ENCODE data around the gene GPR37L1.

Gene GPR37L1, protein sequence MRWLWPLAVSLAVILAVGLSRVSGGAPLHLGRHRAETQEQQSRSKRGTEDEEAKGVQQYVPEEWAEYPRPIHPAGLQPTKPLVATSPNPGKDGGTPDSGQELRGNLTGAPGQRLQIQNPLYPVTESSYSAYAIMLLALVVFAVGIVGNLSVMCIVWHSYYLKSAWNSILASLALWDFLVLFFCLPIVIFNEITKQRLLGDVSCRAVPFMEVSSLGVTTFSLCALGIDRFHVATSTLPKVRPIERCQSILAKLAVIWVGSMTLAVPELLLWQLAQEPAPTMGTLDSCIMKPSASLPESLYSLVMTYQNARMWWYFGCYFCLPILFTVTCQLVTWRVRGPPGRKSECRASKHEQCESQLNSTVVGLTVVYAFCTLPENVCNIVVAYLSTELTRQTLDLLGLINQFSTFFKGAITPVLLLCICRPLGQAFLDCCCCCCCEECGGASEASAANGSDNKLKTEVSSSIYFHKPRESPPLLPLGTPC

DNA sequence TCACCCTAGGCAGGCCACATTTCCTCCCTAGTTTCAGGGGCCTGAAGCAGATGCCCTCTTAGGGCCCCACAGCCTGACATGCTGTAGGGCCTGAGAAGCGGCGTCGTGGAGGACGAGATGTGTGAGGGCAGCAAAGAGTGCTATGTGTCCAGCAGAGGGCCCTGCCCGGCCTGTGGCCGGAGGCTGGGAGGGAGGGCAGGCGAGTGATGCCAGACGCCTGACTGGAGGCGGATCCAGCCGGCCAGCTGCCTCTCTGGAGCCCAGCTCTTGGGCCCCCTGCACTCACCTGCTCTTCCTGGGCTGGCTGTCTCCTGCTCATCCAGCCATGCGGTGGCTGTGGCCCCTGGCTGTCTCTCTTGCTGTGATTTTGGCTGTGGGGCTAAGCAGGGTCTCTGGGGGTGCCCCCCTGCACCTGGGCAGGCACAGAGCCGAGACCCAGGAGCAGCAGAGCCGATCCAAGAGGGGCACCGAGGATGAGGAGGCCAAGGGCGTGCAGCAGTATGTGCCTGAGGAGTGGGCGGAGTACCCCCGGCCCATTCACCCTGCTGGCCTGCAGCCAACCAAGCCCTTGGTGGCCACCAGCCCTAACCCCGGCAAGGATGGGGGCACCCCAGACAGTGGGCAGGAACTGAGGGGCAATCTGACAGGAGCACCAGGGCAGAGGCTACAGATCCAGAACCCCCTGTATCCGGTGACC is at the start of gene GPR37L1:
TSS of gene GPR37L1 (plus strand) at position 279 of the 697 bp plus-strand sequence. CDS start at position 326, 47 bp downstream.
- no peak within 1 kb of the TSS for H3K9ac ChIP-seq (ENCODE audit: low read length)
- no peaks in the 10 kb centered on the region for H3K9me3 ChIP-seq (ENCODE audit: control insufficient read depth, low read length)
- no peaks in the 10 kb centered on the region for H3K36me3 ChIP-seq (ENCODE audit: control insufficient read depth, insufficient read depth, low read length, severe bottlenecking)
- no peak within 1 kb of the TSS for H3K4me3 ChIP-seq (ENCODE audit: low read length)
- DNase-seq (ENCODE audit: low read depth): peak; percentile 51
- H3K4me1 ChIP-seq (ENCODE audit: control insufficient read depth, insufficient read depth, low read length): no peaks in the 10 kb centered on the region
- peaks cover 8% of the 10 kb centered on the region for H3K27me3 ChIP-seq (replicated peaks; ENCODE audit: control insufficient read depth, insufficient read depth, low read length)

DNA sequence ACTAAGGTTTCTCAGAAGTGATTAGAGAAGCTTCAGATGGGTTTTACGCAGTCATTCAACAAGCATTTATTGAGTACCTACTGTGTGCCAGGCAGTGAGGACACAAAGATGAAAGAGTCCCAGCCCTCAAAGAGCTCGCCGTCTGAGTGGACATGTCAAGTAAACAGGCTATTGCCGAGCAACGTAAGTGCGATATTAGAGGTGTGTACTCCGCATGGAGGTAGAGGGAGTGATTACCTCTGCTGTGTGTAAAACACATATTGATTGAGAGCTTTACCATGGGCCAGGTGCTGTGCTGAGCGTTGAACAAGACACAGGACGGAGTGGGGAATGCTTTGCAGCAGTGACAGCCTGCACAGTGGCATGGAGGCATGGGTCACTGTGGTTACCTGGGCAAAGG is 49.5 kb upstream of the GPR37L1 start:
- H3K4me1 ChIP-seq (ENCODE audit: control insufficient read depth, insufficient read depth, low read length): no peaks in the 10 kb centered on the region

DNA sequence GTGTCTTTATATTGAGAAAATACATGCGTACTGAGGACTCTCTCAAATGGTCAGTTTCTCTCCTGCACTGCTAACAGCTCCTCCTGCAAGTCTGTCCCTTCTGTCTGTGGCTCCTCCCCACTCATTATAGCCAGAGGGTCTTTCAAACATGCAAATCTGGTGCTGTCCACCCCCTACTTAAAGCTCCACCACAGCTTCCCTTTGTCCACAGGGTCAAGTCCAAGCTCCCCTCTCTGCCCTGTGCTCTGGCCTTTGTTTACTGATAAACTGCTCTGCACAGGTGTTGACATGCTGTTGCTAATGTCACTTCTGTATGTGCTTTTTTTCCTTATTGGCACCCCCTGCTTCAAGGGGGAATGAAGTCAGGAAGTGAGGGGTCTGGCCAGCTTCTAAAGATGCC is 47.7 kb upstream of the GPR37L1 start:
- Histone ChIP-seq H3K4me3 (ENCODE audit: low read length) (no peak overlapping the region), H3K27me3 (replicated peaks; ENCODE audit: control insufficient read depth, insufficient read depth, low read length) (peaks cover 4% of the 10 kb centered on the region), H3K4me1 (ENCODE audit: control insufficient read depth, insufficient read depth, low read length) (no peaks in the 10 kb centered on the region), H3K9me3 (ENCODE audit: control insufficient read depth, low read length) (no peaks in the 10 kb centered on the region), H3K36me3 (ENCODE audit: control insufficient read depth, insufficient read depth, low read length, severe bottlenecking) (no peaks in the 10 kb centered on the region), H3K9ac (ENCODE audit: low read length) (no peak overlapping the region)
- DNase-seq (ENCODE audit: low read depth): no peak

More for the DNA sequence above, 49.5 kb upstream of the GPR37L1 start:
- Histone ChIP-seq H3K9me3 (ENCODE audit: control insufficient read depth, low read length) (no peaks in the 10 kb centered on the region), H3K4me3 (ENCODE audit: low read length) (no peak overlapping the region), H3K9ac (ENCODE audit: low read length) (no peak overlapping the region), H3K36me3 (ENCODE audit: control insufficient read depth, insufficient read depth, low read length, severe bottlenecking) (no peaks in the 10 kb centered on the region), H3K27me3 (replicated peaks; ENCODE audit: control insufficient read depth, insufficient read depth, low read length) (peaks cover 4% of the 10 kb centered on the region)
- DNase-seq (ENCODE audit: low read depth): no peak

DNA sequence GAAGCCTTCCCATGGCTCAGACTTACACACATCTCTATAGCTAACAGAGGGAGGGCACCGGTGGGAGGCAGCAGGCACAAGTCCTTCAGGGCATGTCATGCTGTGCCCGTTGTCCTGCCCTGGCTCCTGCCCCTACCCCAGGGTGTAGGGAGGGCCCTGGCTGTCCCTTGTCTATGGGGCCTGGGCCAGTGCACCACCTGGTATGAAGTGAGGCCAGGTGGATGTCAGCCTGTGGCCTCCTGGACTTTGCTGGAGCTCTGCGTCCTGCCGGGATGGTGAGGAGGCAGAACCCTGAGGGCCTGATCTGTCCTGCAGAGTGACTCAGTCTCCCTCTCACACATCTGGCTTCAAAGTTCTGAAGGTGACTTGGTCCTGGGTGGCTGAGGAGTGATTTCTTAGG is 47.3 kb upstream of the GPR37L1 start:
- Histone ChIP-seq H3K4me3 (ENCODE audit: low read length) (no peak overlapping the region), H3K4me1 (ENCODE audit: control insufficient read depth, insufficient read depth, low read length) (no peaks in the 10 kb centered on the region), H3K9ac (ENCODE audit: low read length) (no peak overlapping the region), H3K27me3 (replicated peaks; ENCODE audit: control insufficient read depth, insufficient read depth, low read length) (peaks cover 4% of the 10 kb centered on the region), H3K9me3 (ENCODE audit: control insufficient read depth, low read length) (no peaks in the 10 kb centered on the region), H3K36me3 (ENCODE audit: control insufficient read depth, insufficient read depth, low read length, severe bottlenecking) (no peaks in the 10 kb centered on the region)
- no peak for DNase-seq (ENCODE audit: low read depth)

DNA sequence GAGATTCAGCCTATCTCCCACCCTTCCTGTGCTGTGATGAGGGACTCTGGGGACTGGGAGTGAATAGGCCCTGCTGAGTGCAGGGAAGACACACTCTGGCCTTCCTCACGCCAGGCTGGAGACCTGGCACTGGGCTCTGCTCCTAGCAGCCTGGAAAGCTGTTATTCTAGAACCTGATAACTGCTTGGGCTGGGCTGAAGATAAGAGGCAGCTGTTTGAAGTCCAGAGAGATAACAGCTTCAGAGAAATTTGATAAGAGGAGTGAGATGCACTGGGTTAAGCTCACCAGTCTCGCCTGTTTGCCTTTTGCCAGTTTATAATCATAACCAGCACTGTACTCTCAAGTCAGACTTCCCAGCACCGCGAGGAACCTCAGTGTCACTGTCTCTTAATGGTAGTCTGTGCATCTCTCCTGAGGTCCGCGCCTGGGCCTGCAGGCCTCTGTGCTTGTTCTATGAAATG is 46.6 kb upstream of the GPR37L1 start:
- no peaks in the 10 kb centered on the region for H3K36me3 ChIP-seq (ENCODE audit: control insufficient read depth, insufficient read depth, low read length, severe bottlenecking)
- H3K4me1 ChIP-seq (ENCODE audit: control insufficient read depth, insufficient read depth, low read length): no peaks in the 10 kb centered on the region
- DNase-seq (ENCODE audit: low read depth): no peak
- no peak overlapping the region for H3K9ac ChIP-seq (ENCODE audit: low read length)
- no peaks in the 10 kb centered on the region for H3K27me3 ChIP-seq (replicated peaks; ENCODE audit: control insufficient read depth, insufficient read depth, low read length)
- H3K4me3 ChIP-seq (ENCODE audit: low read length): no peak overlapping the region
- H3K9me3 ChIP-seq (ENCODE audit: control insufficient read depth, low read length): no peaks in the 10 kb centered on the region

GRCh38 chr1:202078241-202078640 is 44.5 kb upstream of the GPR37L1 start:
- H3K9me3 ChIP-seq (ENCODE audit: control insufficient read depth, low read length): no peaks in the 10 kb centered on the region
- H3K36me3 ChIP-seq (ENCODE audit: control insufficient read depth, insufficient read depth, low read length, severe bottlenecking): no peaks in the 10 kb centered on the region
- no peak overlapping the region for H3K4me3 ChIP-seq (ENCODE audit: low read length)
- H3K4me1 ChIP-seq (ENCODE audit: control insufficient read depth, insufficient read depth, low read length): no peaks in the 10 kb centered on the region
- no peaks in the 10 kb centered on the region for H3K27me3 ChIP-seq (replicated peaks; ENCODE audit: control insufficient read depth, insufficient read depth, low read length)
- no peak for DNase-seq (ENCODE audit: low read depth)
- no peak overlapping the region for H3K9ac ChIP-seq (ENCODE audit: low read length)

DNA sequence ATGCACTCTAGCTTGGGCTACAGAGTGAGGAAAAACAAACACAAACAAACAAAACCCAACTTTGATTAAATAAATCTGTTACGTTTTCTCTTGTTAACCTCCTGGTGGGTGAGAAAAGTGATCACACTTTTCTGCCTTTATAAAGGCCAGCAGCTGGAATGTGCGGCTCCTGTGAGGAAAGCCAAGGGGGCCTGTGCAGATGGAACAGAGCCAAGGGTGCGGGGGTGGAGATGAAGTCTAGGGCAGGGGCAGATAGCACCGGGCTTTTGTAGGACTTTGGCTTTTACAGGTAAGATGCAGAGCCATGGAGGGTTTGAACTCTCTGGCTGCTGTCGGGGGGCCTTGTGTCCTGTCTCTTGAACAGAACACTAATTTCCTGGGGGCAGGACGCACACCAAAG is 40.7 kb upstream of the GPR37L1 start:
- no peaks in the 10 kb centered on the region for H3K9me3 ChIP-seq (ENCODE audit: control insufficient read depth, low read length)
- no peak overlapping the region for H3K4me3 ChIP-seq (ENCODE audit: low read length)
- no peak overlapping the region for H3K9ac ChIP-seq (ENCODE audit: low read length)
- no peak for DNase-seq (ENCODE audit: low read depth)
- peaks cover 7% of the 10 kb centered on the region for H3K27me3 ChIP-seq (replicated peaks; ENCODE audit: control insufficient read depth, insufficient read depth, low read length)
- peaks cover 6% of the 10 kb centered on the region for H3K4me1 ChIP-seq (ENCODE audit: control insufficient read depth, insufficient read depth, low read length)
- H3K36me3 ChIP-seq (ENCODE audit: control insufficient read depth, insufficient read depth, low read length, severe bottlenecking): no peaks in the 10 kb centered on the region

DNA sequence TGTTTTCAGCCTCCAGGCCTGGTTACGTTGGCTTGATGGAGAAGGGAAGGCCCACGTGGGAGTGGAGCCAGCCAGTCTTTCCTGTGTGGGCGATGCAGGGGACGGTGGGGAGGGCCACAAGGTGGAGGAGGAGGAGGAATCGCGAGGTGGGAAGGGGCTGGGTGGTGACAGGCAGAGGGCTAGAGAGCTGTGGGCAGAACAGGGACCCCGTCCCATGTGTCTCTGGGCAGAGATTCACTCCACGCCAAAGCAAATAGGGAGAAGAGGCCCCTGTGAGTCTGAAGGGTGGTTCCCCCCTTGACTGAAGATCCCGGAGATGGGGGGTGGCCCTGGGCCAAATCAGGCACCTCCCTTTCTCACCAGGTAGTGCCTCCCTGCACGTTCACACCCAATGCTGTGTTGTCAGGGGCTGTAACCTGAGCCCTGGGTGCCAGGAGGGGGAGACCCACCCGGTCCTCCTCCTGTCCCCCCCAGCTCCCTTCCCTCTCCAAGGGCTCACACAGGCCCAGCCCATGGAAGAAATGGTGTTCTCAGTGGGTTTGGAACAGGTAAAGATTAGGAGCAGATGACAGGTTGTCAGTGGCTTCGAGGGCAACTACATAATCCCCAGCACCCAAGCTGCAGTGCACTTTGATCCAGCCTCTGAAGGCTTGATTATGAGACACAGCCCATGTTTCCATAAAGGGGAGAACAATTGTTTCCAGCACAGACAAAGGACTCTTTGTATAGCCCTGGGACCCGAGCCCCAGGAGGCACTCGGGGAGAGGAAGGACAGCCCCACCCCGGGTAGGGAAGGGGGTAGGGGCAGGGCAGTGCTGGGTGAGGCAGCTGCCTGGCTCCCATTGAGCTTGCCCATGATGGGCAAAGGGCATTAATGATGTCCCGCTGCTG is 37.7 kb upstream of the GPR37L1 start:
- peaks cover 7% of the 10 kb centered on the region for H3K27me3 ChIP-seq (replicated peaks; ENCODE audit: control insufficient read depth, insufficient read depth, low read length)
- H3K4me3 ChIP-seq (ENCODE audit: low read length): no peak overlapping the region
- DNase-seq (ENCODE audit: low read depth): no peak
- no peaks in the 10 kb centered on the region for H3K36me3 ChIP-seq (ENCODE audit: control insufficient read depth, insufficient read depth, low read length, severe bottlenecking)
- no peaks in the 10 kb centered on the region for H3K9me3 ChIP-seq (ENCODE audit: control insufficient read depth, low read length)
- H3K9ac ChIP-seq (ENCODE audit: low read length): no peak overlapping the region
- peaks cover 6% of the 10 kb centered on the region for H3K4me1 ChIP-seq (ENCODE audit: control insufficient read depth, insufficient read depth, low read length)

GRCh38 chr1:202085682-202086373 is 36.9 kb upstream of the GPR37L1 start:
- Histone ChIP-seq H3K9ac (ENCODE audit: low read length) (no peak overlapping the region), H3K9me3 (ENCODE audit: control insufficient read depth, low read length) (no peaks in the 10 kb centered on the region), H3K4me3 (ENCODE audit: low read length) (no peak overlapping the region), H3K4me1 (ENCODE audit: control insufficient read depth, insufficient read depth, low read length) (peaks cover 6% of the 10 kb centered on the region), H3K27me3 (replicated peaks; ENCODE audit: control insufficient read depth, insufficient read depth, low read length) (peaks cover 7% of the 10 kb centered on the region), H3K36me3 (ENCODE audit: control insufficient read depth, insufficient read depth, low read length, severe bottlenecking) (no peaks in the 10 kb centered on the region)
- peak; percentile 18 for DNase-seq (ENCODE audit: low read depth)

DNA sequence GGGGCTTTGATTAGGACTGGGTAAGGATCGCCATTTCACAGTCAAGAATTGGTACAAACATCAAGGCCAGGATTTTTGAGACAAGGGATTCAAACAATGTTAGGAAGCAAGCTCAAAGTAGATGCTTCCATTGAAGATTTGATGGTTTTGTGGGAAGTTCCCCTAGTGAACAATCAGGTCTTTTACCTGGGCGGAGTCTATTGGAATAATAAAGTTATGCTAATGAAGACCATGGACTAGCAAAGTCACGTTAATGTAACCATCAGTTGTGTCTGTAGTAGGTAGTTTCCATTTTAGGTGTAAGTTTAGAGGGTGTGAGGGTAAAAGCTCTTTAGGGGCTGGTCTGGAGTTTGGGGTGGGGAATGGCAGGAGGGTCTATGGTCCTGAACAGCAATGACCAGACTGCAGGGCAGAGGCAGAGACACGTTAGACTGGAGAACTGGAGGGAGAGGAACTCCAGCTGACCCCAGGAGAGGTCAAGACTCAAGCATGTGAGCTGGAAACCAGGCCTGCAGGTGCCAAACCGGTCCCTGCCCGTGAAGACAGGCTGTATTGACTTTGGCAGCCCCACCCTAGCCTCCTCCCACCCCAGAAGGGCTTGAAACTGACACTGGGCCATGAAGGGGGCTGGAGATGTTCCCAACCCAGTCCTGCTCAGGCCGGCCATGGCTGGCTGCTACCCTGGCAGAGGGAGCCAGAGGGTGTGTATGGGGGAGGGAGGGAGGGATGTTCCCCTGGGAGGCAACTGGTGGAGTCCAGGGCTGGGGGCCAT is 36.0 kb upstream of the GPR37L1 start:
- Histone ChIP-seq H3K9ac (ENCODE audit: low read length) (no peak overlapping the region), H3K4me3 (ENCODE audit: low read length) (no peak overlapping the region), H3K4me1 (ENCODE audit: control insufficient read depth, insufficient read depth, low read length) (peaks cover 6% of the 10 kb centered on the region), H3K36me3 (ENCODE audit: control insufficient read depth, insufficient read depth, low read length, severe bottlenecking) (no peaks in the 10 kb centered on the region), H3K27me3 (replicated peaks; ENCODE audit: control insufficient read depth, insufficient read depth, low read length) (peaks cover 15% of the 10 kb centered on the region), H3K9me3 (ENCODE audit: control insufficient read depth, low read length) (no peaks in the 10 kb centered on the region)
- DNase-seq (ENCODE audit: low read depth): no peak

Measured in adipocyte (in vitro differentiated cells).